Lower lobe of right lung (tissue), 2 donors: ENCODE data around the gene HSF2BP. TPM values are rescaled to one million over a fixed set of nuclear protein-coding genes. Genes with fewer than 3 reads are reported as not detected.
"Not testable (repeated sequence)": the region's sequence is repeated elsewhere in the genome, so short reads cannot be mapped to it uniquely, and the experiment has no call there.

Source experiments
- ATAC-seq, 2 donors: fragments of 200-7000 bp; cut with Tn5 transposase; one replicate each; pipeline ENCODE4 v1.9.1; 2020 to 2022; ENCODE audit warnings: mild to moderate bottlenecking in 2 of 2, moderate library complexity in 2 of 2
- DNase-seq: peaks from one replicate; pipeline ENCODE4 v3.0.0-alpha.2; 2020
- H3K27ac ChIP-seq: fragments of 200-600 bp; one replicate; pipeline ENCODE4 v1.8.0; 2022
- H3K27me3 ChIP-seq: fragments of 200-600 bp; one replicate; pipeline ENCODE4 v1.8.0; 2022; ENCODE audit warnings: low read depth
- H3K36me3 ChIP-seq: fragments of 200-600 bp; one replicate; pipeline ENCODE4 v1.8.0; 2022; ENCODE audit warnings: mild to moderate bottlenecking
- H3K4me1 ChIP-seq: fragments of 200-600 bp; one replicate; pipeline ENCODE4 v1.8.0; 2022
- H3K4me3 ChIP-seq: fragments of 200-600 bp; one replicate; pipeline ENCODE4 v1.8.0; 2022; ENCODE audit warnings: mild to moderate bottlenecking
- H3K9me3 ChIP-seq: fragments of 200-600 bp; one replicate; pipeline ENCODE4 v1.8.0; 2022
- intact Hi-C: fragments of 100-400 bp; cut with DNase I; formaldehyde crosslinking; loops from one replicate; pipeline ENCODE4 v1.11.0; 2022
- total RNA-seq: library from RNA; stranded (reverse); fragmentation: NEBNext Ultra II Directional; extraction: Animal tissue kit (Norgen Biotek cat#: 25700); gene quantifications from one replicate; pipeline ENCODE4 v1.2.1, GENCODE V29; 2021
- TF ChIP-seq, protein P1 (sequence below): fragments of 200-600 bp; IDR thresholded peaks from one replicate; pipeline ENCODE4 v1.8.0; 2022; ENCODE audit warnings: antibody characterized with exemption, mild to moderate bottlenecking
- donor health status: DM: no; HTN: yes; CAD: no; lungs with severe emphysema.

Gene HSF2BP
- total RNA-seq, 1 donor from 2014 or later, result 0.32 TPM

GRCh38 chr21:43622796-43623195, 36.5 kb downstream of the HSF2BP start:
- TF ChIP-seq, protein P1, sequence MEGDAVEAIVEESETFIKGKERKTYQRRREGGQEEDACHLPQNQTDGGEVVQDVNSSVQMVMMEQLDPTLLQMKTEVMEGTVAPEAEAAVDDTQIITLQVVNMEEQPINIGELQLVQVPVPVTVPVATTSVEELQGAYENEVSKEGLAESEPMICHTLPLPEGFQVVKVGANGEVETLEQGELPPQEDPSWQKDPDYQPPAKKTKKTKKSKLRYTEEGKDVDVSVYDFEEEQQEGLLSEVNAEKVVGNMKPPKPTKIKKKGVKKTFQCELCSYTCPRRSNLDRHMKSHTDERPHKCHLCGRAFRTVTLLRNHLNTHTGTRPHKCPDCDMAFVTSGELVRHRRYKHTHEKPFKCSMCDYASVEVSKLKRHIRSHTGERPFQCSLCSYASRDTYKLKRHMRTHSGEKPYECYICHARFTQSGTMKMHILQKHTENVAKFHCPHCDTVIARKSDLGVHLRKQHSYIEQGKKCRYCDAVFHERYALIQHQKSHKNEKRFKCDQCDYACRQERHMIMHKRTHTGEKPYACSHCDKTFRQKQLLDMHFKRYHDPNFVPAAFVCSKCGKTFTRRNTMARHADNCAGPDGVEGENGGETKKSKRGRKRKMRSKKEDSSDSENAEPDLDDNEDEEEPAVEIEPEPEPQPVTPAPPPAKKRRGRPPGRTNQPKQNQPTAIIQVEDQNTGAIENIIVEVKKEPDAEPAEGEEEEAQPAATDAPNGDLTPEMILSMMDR, result no peak
- Histone ChIP-seq H3K4me1 (no peaks in the 10 kb centered on the region), H3K4me3 (no peak overlapping the region), H3K9me3 (peaks cover 17% of the 10 kb centered on the region), H3K27me3 (no peaks in the 10 kb centered on the region), H3K36me3 (no peaks in the 10 kb centered on the region), H3K27ac (no peak overlapping the region)
- no peak for DNase-seq
- intact Hi-C loops, result no loop called here
- ATAC-seq, result no peak

- ATAC-seq (peak in 1 of 2 donors; percentile 11), DNase-seq (no peak)
- Histone ChIP-seq H3K36me3 (no peaks in the 10 kb centered on the region), H3K27ac (no peak overlapping the region), H3K9me3 (peaks cover 17% of the 10 kb centered on the region), H3K4me3 (no peak overlapping the region), H3K27me3 (no peaks in the 10 kb centered on the region), H3K4me1 (no peaks in the 10 kb centered on the region)
- intact Hi-C loops, result no loop called here
- TF ChIP-seq, protein P1, result no peak
Measured at GRCh38 chr21:43619856-43620255, 39.4 kb downstream of the HSF2BP start.

DNA sequence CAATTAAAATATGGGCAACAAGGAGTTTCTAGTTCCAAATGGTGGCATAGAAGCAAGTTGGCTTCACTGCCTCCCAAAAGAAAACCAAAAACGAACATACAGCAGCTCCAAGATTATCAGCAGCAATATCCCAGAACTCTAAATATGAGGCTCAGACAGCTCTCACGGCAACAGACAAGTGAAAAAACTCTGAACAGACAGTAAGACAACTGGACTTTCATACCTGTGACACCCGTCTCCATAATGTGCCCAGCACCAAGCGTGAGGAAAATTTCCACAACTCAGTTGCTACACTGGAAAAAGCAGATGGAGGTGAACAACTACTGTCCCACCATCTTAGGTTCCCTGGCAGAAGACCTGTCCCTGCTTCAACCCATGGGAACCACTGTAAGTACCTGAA, 39.9 kb downstream of the HSF2BP start:
- ATAC-seq, result no peak
- H3K36me3 ChIP-seq, result no peaks in the 10 kb centered on the region
- DNase-seq, result no peak
- intact Hi-C loops, result no loop called here
- H3K4me3 ChIP-seq, result no peak overlapping the region
- TF ChIP-seq, protein P1, result no peak
- H3K4me1 ChIP-seq, result no peaks in the 10 kb centered on the region
- H3K9me3 ChIP-seq, result peaks cover 17% of the 10 kb centered on the region
- H3K27ac ChIP-seq, result no peak overlapping the region
- no peaks in the 10 kb centered on the region for H3K27me3 ChIP-seq

- H3K27ac ChIP-seq, result no peak overlapping the region
- peaks cover 17% of the 10 kb centered on the region for H3K9me3 ChIP-seq
- TF ChIP-seq, protein P1, result no peak
- ATAC-seq (peak; percentile 74 to 82), DNase-seq (no peak)
- no peaks in the 10 kb centered on the region for H3K27me3 ChIP-seq
- intact Hi-C loops, result no loop called here
- no peaks in the 10 kb centered on the region for H3K36me3 ChIP-seq
- H3K4me3 ChIP-seq, result no peak overlapping the region
- H3K4me1 ChIP-seq, result no peaks in the 10 kb centered on the region
Measured at GRCh38 chr21:43618940-43619339, 40.3 kb downstream of the HSF2BP start.

- DNase-seq, H3K36me3 ChIP-seq, ATAC-seq, H3K27ac ChIP-seq, H3K4me3 ChIP-seq, intact Hi-C loops, H3K27me3 ChIP-seq: not testable (repeated sequence)
- H3K4me1 ChIP-seq, result peaks cover 11% of the 10 kb centered on the region
- H3K9me3 ChIP-seq, result peaks cover 17% of the 10 kb centered on the region
Measured at GRCh38 chr21:43616861-43617260, 42.4 kb downstream of the HSF2BP start.

GRCh38 chr21:43614839-43615238, 44.4 kb downstream of the HSF2BP start:
- DNase-seq (no peak), ATAC-seq (no peak)
- no peak overlapping the region for H3K4me3 ChIP-seq
- intact Hi-C loops, result no loop called here
- H3K4me1 ChIP-seq, result peaks cover 24% of the 10 kb centered on the region
- H3K9me3 ChIP-seq, result peaks cover 4% of the 10 kb centered on the region
- H3K27ac ChIP-seq, result no peak overlapping the region
- H3K27me3 ChIP-seq, result no peaks in the 10 kb centered on the region
- no peaks in the 10 kb centered on the region for H3K36me3 ChIP-seq
- TF ChIP-seq, protein P1, result no peak
